Medulla oblongata (tissue), 1 donor: ENCODE results near the gene LDAF1.
"Not testable (repeated sequence)": the region's sequence is repeated elsewhere in the genome, so short reads cannot be mapped to it uniquely, and the experiment has no call there.

Experiments
- DNase-seq: peaks from one replicate; pipeline ENCODE4 v3.0.0-alpha.2; 2015; ENCODE audit errors: extremely low spot score

LDAF1 gene

DNA sequence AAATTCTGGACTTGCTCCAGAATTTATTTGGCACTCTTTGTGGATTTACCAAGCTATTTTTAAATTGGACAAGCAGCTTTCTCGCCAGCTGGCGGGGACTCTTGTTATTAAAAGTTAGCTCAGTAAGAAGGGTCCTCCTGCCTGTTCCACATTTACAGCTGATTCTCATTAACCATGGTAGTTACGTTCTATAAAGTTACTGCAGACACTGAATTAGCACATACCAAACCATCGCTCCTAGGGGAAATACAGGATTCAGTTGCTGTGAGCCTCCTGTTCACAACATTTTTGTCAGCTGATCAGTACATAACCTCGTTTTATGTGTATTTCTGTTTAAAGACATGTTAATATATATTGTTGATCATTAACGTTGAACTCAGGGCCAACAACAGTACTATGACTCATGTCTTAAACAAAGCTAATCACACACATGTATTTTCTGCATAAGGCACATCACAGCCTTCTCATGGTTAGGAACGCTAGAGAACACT lies 4.2 kb downstream of the LDAF1 start:
- no peak for DNase-seq

GRCh38 chr16:21163576-21163975 lies 5.1 kb downstream of the LDAF1 start:
- DNase-seq = no peak

GRCh38 chr16:21164521-21165168 lies 6.2 kb downstream of the LDAF1 start:
- no peak for DNase-seq

DNA sequence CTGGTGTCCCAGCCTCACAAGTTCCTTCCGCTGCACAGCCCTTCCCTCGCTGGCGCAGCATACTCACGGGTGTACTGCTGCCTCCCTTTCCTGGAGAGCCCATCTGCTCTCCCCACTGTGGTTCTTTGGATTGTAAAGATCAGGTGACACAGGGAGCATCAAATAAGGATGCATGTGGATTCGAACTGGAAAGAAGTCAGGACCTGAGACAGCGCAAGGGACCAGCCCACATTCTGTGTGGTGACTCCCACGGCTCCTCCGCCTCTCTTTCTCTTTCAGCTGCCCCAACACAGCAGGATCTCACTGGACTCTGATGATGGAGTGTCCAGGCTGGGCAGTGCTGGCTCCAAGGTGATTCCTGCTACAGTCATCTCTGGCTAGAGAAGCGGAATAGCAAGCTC lies 8.1 kb downstream of the LDAF1 start:
- DNase-seq = no peak

DNA sequence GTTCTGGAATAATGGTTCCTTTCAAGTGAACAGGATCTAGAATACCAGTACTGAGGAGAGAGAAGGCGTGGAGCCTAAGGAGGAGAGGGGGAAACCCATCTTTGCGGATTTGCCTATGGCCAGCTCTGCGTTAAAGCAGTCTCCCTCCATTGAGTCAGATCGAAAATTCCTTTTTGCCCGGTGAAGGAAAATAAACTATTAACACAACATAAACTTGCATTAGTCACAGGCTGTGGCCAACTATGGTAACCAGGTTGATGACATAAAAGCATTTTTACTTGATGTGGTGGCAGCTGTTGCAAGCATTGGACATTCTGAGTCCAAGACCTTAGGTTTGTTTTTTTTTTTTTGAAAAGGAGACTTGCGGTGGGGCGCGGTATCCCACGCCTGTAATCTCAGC lies 8.9 kb downstream of the LDAF1 start:
- no peak for DNase-seq

DNA sequence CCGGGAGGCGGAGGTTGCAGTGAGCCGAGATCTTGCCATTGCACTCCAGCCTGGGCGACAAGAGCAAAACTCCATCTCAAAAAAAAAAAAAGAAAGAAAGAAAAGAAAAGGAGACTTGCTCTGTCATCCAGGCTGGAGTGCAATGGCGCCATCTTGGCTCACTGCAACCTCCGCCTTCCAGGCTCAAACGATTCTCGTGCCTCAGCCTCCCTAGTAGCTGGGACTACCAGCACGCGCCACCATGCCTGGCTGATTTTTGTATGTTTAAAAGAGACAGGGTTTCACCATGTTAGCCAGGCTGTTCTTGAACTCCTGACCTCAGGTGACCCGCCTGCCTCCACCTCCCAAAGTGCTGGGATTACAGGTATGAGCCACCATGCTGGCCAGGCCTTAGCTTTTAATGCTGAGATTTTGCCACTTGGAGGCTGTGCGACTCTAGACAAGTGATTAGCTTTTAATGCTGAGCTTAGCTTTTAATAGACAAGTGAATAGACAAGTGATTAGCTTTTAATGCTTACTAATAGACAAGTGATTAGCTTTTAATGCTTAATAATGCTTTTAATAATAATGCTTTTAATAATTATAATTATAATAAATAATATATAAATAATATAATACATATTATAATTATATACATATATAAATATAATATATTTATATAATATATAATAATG lies 9.6 kb downstream of the LDAF1 start:
- no peak for DNase-seq

DNA sequence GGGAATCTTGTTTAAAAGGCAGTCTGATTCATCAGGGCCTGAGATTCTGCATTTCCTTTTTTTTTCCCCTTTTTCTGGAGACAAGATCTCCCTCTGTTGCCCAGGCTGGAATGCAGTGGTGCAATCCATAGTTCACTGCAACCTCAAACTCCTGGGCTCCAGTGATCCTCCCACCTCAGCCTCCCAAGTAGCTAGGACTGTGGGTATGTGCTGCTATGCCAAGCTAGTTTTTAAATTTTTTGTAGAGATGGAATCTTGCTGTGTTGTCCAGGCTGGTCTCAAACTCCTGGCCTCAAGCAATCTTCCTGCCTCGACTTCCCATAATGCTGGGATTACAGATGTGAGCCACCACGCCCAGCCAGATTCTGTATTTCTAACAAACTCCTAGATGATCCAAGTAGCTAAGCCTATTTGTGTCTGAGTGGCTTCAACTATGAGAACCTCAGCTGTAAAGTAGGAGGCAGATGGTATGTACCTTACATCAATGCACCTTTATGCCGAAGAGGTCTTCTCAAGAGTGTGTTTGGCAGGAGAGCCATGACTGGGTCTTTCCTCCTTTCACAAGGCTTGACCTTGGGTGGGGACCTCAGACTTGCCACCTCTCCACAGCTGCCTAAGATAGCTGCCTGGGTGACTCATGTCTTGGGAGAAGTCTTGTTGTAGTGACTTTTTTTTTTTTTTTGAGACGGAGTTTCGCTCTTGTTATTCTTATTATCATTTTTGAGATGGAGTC lies 10.9 kb downstream of the LDAF1 start:
- DNase-seq = no peak

- DNase-seq = not testable (repeated sequence)
Measured at GRCh38 chr16:21170116-21170515, 11.6 kb downstream of the LDAF1 start.

DNA sequence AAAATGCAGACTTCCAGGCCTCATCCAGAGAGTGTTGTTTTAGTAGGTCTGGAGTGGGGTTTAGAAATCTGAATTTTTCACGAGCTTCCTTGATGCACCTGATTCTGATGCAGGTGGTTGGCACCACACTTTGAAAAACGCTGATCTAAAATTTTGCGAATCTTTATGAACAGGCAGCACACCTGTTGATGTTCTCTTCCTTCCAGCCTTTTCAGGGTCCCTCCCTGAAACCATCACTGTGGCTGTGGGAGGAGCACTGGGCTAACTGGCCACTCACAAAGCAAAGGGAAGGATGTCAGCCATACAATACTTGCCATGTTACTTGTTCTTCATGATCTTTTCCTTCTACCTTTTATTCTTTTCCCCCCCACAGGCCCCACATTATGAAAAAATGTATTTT lies 14.2 kb downstream of the LDAF1 start:
- no peak for DNase-seq

DNA sequence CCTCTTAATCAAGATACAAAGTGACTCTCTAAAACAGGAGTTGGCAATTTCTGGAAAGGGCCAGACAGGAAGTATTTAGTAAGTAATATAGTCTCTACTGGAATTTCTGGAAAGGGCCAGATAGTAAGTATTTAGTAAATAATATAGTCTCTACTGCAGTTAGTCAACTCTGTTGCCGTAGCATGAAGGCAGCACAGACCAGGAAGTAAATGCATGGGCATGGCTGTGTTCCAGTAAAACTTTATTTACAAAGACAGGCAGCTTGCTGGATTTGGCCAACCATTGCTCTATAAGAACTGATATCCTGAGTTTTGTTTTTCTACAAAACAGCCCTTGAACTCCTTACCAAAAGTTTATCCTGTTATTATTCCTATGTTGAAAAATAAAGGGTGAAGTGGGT lies 16.9 kb downstream of the LDAF1 start:
- no peak for DNase-seq

DNA sequence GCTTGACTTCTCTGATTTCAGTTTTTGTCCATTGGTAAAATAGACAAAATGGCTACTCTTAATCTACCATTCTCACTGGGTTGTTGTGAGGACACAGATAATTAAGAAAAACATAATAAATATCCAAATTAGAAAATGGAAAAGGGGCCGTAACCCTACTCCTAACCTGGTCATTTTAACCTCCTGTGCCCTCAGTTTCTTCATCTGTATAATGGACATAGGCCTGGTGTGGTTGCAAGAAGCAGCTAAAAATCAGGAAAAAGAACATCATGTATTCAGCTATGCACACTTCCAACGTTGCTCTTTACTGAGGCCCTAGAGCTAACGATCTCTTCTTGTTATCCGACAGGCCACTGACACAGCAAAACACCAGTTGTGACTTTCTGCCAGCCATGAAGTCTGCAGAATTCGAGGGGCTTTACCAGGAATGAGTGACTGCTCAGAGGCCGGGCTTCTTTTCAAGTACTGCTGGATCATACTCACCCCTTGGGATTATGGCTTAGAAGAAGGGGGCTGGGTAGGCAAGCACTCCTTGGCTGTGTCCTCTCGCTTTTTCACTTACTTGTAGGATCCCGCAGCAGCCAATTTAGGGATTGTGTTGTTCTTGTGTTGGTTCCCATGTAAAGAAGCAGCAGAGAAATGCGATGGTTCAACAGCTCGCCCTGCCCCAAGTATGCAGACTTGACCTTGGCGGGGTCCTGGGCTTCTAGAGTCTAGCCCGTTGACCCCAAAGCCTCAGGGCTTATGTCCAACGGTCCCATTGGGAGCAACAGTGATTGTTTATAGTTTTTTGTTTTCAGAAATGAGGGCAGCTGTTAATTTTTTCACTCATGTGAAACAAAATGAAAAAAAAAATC lies 20.9 kb downstream of the LDAF1 start:
- DNase-seq = no peak

GRCh38 chr16:21179983-21180365 lies 21.5 kb downstream of the LDAF1 start:
- no peak for DNase-seq

- DNase-seq = no peak
Measured at GRCh38 chr16:21183995-21184394, 25.5 kb downstream of the LDAF1 start.

- DNase-seq = no peak
Measured at GRCh38 chr16:21184834-21185233, 26.4 kb downstream of the LDAF1 start.

DNA sequence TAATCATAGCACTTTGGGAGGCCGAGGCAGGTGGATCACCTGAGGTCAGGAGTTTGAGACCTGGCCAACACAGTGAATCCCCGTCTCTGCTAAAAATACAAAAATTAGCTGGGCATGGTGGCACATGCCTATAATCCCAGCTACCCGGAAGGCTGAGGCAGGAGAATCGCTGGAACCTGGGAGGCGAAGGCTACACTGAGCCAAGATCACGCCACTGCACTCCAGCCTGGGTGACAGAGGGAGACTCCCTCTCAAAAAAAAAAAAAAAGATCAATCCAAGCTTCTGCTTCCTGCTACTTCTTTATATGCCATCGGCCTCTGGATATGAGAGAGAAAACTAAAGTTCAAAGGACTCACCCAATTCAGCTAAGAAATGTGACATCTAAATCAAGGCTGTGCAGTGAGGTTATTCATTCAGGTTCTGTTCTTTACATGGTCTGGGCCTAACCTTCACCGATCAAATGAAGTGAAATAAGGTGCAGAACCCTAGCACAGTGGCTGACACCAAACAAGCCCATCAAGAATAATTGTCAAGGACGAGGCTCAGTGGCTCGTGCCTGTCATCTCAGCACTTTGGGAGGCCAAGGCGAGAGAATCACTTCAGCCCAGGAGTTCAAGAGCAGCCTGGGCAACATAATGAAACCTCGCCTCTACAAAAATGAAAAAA lies 27.3 kb downstream of the LDAF1 start:
- DNase-seq = no peak

GRCh38 chr16:21186326-21186691 lies 27.8 kb downstream of the LDAF1 start:
- DNase-seq = no peak

DNA sequence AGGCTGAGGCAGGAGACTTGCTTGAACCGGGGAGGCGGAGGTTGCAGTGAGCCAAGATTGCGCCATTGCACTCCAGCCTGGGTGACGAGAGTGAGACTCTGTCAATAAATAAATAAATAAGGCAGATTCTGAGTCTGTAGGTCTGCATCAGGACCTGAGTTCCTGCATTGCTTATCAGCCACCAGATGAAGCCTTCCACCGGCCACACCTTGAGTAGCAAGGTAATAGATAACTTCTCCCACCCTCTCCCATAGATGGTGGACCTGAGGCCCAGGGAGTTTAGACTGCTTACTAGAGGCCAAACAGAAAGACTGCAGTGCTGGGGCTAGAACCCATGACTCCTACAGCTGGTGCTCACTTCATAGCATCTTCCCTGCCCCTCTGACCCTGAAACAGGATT lies 30.8 kb downstream of the LDAF1 start:
- no peak for DNase-seq

DNA sequence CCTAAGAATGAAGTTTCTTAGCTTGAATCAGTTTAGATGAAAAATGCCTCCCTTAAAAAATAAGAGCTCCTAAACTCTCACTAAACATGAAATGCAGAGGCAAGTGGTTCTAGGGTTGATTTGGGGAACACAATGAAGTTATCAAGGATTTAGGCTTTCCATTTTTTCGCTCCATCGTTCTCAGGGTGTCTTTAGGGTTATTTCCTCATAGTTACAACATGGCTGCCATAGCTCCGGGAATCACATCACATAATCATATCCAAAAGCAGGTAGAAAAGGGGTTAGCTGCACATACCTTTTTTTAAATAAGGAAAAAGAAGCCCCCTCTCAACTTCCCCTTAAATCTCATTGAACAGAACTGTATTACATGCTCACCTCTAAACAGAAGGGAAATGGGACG lies 31.5 kb downstream of the LDAF1 start:
- DNase-seq = no peak

- no peak for DNase-seq
Measured at GRCh38 chr16:21190599-21190998, 32.1 kb downstream of the LDAF1 start.

GRCh38 chr16:21192991-21193390 lies 34.5 kb downstream of the LDAF1 start:
- DNase-seq = no peak

GRCh38 chr16:21194771-21195301 lies 36.4 kb downstream of the LDAF1 start:
- no peak for DNase-seq
